SK-N-SH (cell line): ENCODE measurements around the gene TMEM164. TPM values are rescaled to one million over a fixed set of nuclear protein-coding genes. Genes with fewer than 3 reads are reported as not detected.
A peak's percentile ranks its signal among the peaks of the same experiment; 100 is the strongest.

Source experiments
- CTCF ChIA-PET: fragments of 300-600, 350-600 bp; formaldehyde crosslinking; extraction: SDS; loops from one replicate; lab custom pipeline; 2021; lab: Yijun Ruan, JAX
- POLR2A ChIA-PET: fragments of 350-600 bp; sonication (Branson Sonifier 250); formaldehyde crosslinking; extraction: SDS; loops from one replicate; lab custom pipeline; 2020; ENCODE audit warnings: antibody characterized with exemption, inconsistent platforms; lab: Yijun Ruan, JAX
- DNase-seq: peaks from one replicate; pipeline ENCODE4 v3.0.0; 2012
- H2AFZ ChIP-seq: fragments of 200-600 bp; sonication (generic); 2 replicates; pipeline ENCODE4 v1.8.1; 2016; ENCODE audit warnings: antibody characterized with exemption, mild to moderate bottlenecking, low read depth
- H3F3A ChIP-seq: fragments of 200-600 bp; sonication (generic); replicated peaks from 2 replicates; pipeline ENCODE3; 2016; ENCODE audit warnings: antibody characterized with exemption, mild to moderate bottlenecking; ENCODE audit not compliant: insufficient read depth
- H3K27ac ChIP-seq, 2 experiments: fragments of 200-500 bp in 1 of 2; fragments of 200-600 bp in 1 of 2; sonication (Bioruptor generic) in 1 of 2; sonication (generic), shearing (Covaris generic) in 1 of 2; 2 replicates each; pipeline versions ENCODE4 v1.5.1 to v1.6.1; 2014 to 2016; ENCODE audit warnings: low read depth in 2 of 2, inconsistent platforms in 1 of 2, low read length in 1 of 2, mild to moderate bottlenecking in 1 of 2, mixed read lengths in 1 of 2
- H3K27me3 ChIP-seq: fragments of 200-600 bp; sonication (generic), shearing (Covaris generic); 2 replicates; pipeline ENCODE4 v1.6.1; 2016; ENCODE audit warnings: mixed run types; ENCODE audit not compliant: insufficient read depth
- H3K36me3 ChIP-seq, 2 experiments: fragments of 200-500 bp in 1 of 2; fragments of 200-600 bp in 1 of 2; sonication (Bioruptor generic) in 1 of 2; sonication (generic) in 1 of 2; replicated peaks in 1 of 2; 2 replicates each; pipeline versions ENCODE3 to v1.5.1; 2014 to 2016; ENCODE audit warnings: low read length in 1 of 2, mild to moderate bottlenecking in 1 of 2; ENCODE audit not compliant: insufficient read depth in 2 of 2, control insufficient read depth in 1 of 2
- H3K4me1 ChIP-seq, 2 experiments: fragments of 200-500 bp in 1 of 2; fragments of 200-600 bp in 1 of 2; sonication (Bioruptor generic) in 1 of 2; sonication (generic), shearing (Covaris generic) in 1 of 2; 2 replicates each; pipeline versions ENCODE4 v1.5.1 to v1.6.1; 2014 to 2016; ENCODE audit warnings: low read depth in 1 of 2, low read length in 1 of 2, mixed run types in 1 of 2; ENCODE audit not compliant: insufficient read depth in 2 of 2, control insufficient read depth in 1 of 2
- H3K4me2 ChIP-seq: fragments of 200-600 bp; sonication (generic), shearing (Covaris generic); 2 replicates; pipeline ENCODE4 v1.6.1; 2017; ENCODE audit warnings: mixed run types
- H3K4me3 ChIP-seq, 2 experiments: fragments of 200-500 bp in 1 of 2; fragments of 200-600 bp in 1 of 2; sonication (Bioruptor generic) in 1 of 2; sonication (generic), shearing (Covaris generic) in 1 of 2; 2 replicates each; pipeline versions ENCODE4 v1.5.1 to v1.8.1; 2014 to 2016; ENCODE audit warnings: low read depth in 2 of 2, inconsistent platforms in 1 of 2, low read length in 1 of 2, mild to moderate bottlenecking in 1 of 2, mixed read lengths in 1 of 2, moderate library complexity in 1 of 2
- H3K79me2 ChIP-seq: fragments of 200-600 bp; sonication (generic); 2 replicates; pipeline ENCODE4 v1.8.1; 2017; ENCODE audit warnings: mild to moderate bottlenecking; ENCODE audit not compliant: insufficient read depth
- H3K9ac ChIP-seq: fragments of 200-600 bp; sonication (generic); 2 replicates; pipeline ENCODE4 v1.6.1; 2017; ENCODE audit warnings: mixed run types
- H3K9me2 ChIP-seq: fragments of 200-600 bp; sonication (generic); 2 replicates; pipeline ENCODE4 v1.6.1; 2017; ENCODE audit warnings: mixed run types
- H3K9me3 ChIP-seq: fragments of 200-600 bp; sonication (generic); 2 replicates; pipeline ENCODE4 v1.6.1; 2017; ENCODE audit warnings: mixed run types, mild to moderate bottlenecking, moderate library complexity
- H4K20me1 ChIP-seq: fragments of 200-600 bp; sonication (generic); 2 replicates; pipeline ENCODE4 v1.6.1; 2017; ENCODE audit warnings: mild to moderate bottlenecking, mixed run types; ENCODE audit not compliant: insufficient read depth
- CTCF ChIP-seq: fragments of 200-600 bp; sonication (generic); IDR thresholded peaks from 2 replicates; pipeline ENCODE4 v1.6.1; 2017; ENCODE audit warnings: antibody characterized with exemption, mild to moderate bottlenecking, moderate library complexity
- ELF1 ChIP-seq: IDR thresholded peaks from 2 replicates; pipeline ENCODE4 v1.4.0; 2012
- EZH2phosphoT487 ChIP-seq: fragments of 200-600 bp; sonication (generic); IDR thresholded peaks from 2 replicates; pipeline ENCODE4 v1.6.1; 2017; ENCODE audit warnings: low read depth, mixed run types, mild to moderate bottlenecking, antibody characterized with exemption, moderate library complexity, borderline replicate concordance
- FOSL2 ChIP-seq: IDR thresholded peaks from 2 replicates; pipeline ENCODE4 v1.4.0; 2012; ENCODE audit warnings: low read depth, mild to moderate bottlenecking, moderate library complexity, borderline replicate concordance
- FOXM1 ChIP-seq: IDR thresholded peaks from 2 replicates; pipeline ENCODE4 v1.4.0; 2012; ENCODE audit warnings: low read depth, mild to moderate bottlenecking
- GABPA ChIP-seq: IDR thresholded peaks from 2 replicates; pipeline ENCODE4 v1.4.0; 2012; ENCODE audit warnings: low read depth, mild to moderate bottlenecking
- JUND ChIP-seq: IDR thresholded peaks from 2 replicates; pipeline ENCODE4 v1.4.0; 2012
- MAX ChIP-seq: IDR thresholded peaks from 2 replicates; pipeline ENCODE4 v1.4.0; 2012; ENCODE audit warnings: low read depth
- MEF2A ChIP-seq: IDR thresholded peaks from 2 replicates; pipeline ENCODE4 v1.4.0; 2012; ENCODE audit warnings: low read depth, borderline replicate concordance
- MXI1 ChIP-seq: IDR thresholded peaks from 2 replicates; pipeline ENCODE4 v1.6.1; 2012; ENCODE audit warnings: mild to moderate bottlenecking, low read depth, low read length, improper control_type of control experiment
- PBX3 ChIP-seq: IDR thresholded peaks from 2 replicates; pipeline ENCODE4; 2012
- POLR2AphosphoS5 ChIP-seq: IDR thresholded peaks from 2 replicates; pipeline ENCODE4 v1.6.1; 2012; ENCODE audit warnings: low read depth, low read length
- RAD21 ChIP-seq: IDR thresholded peaks from 2 replicates; pipeline ENCODE4 v1.6.1; 2012; ENCODE audit warnings: mild to moderate bottlenecking, low read length
- RCOR1 ChIP-seq: fragments of 150-350 bp; IDR thresholded peaks from 2 replicates; pipeline ENCODE4 v1.6.1; 2017; ENCODE audit warnings: antibody characterized with exemption, low read length
- RFX5 ChIP-seq: IDR thresholded peaks from 2 replicates; pipeline ENCODE4 v1.6.1; 2012; ENCODE audit warnings: mild to moderate bottlenecking, improper control_type of control experiment, low read length
- SIN3A ChIP-seq: IDR thresholded peaks from 2 replicates; pipeline ENCODE4 v1.6.1; 2012; ENCODE audit warnings: low read depth, mild to moderate bottlenecking, low read length, moderate library complexity, borderline replicate concordance
- SMC3 ChIP-seq: IDR thresholded peaks from 2 replicates; pipeline ENCODE4 v1.6.1; 2012; ENCODE audit warnings: low read depth, low read length, improper control_type of control experiment
- TEAD4 ChIP-seq: IDR thresholded peaks from 2 replicates; pipeline ENCODE4 v1.4.0; 2012; ENCODE audit warnings: mild to moderate bottlenecking, borderline replicate concordance; ENCODE audit not compliant: insufficient read depth
- USF1 ChIP-seq: IDR thresholded peaks from 2 replicates; pipeline ENCODE4 v1.4.0; 2012; ENCODE audit warnings: low read depth, borderline replicate concordance
- YY1 ChIP-seq: IDR thresholded peaks from 2 replicates; pipeline ENCODE4 v1.4.0; 2012; ENCODE audit warnings: low read depth, mild to moderate bottlenecking
- WGBS: methylation state at CpG from one replicate; pipeline ENCODE4 v1.1.6; 2017; ENCODE audit warnings: low lambda C conversion rate; 5-methylcytosine and 5-hydroxymethylcytosine counted together
- polyA plus RNA-seq, 3 experiments: library from polyadenylated mRNA; depleted of rRNA; stranded (reverse); fragments of >200 nt; gene quantifications; 2 replicates each; pipeline ENCODE4 v1.2.3, GENCODE V29; 2012

Gene TMEM164
- polyA plus RNA-seq, 1 of the 3 experiments (the other 2 are of a cell fraction), result 11.9 TPM

GRCh38 chrX:110162867-110163266, 160.0 kb downstream of the TMEM164 start (continued):
- TF ChIP-seq MAX (no peak), GABPA (no peak), RAD21 (no peak), YY1 (no peak), MEF2A (no peak), SIN3A (no peak), RCOR1 (no peak)

- H4K20me1 ChIP-seq, result no peaks in the 10 kb centered on the region
- no peaks in the 10 kb centered on the region for H3K27me3 ChIP-seq
- H3K9me2 ChIP-seq, result no peaks in the 10 kb centered on the region
- whole genome bisulfite sequencing, result 46% methylated on average over 3 of the region's 3 CpGs
- no peak overlapping the region for H3K4me3 ChIP-seq
- no peaks in the 10 kb centered on the region; a peak in 1 of 4 replicates for H3K4me1 ChIP-seq
- no peaks in the 10 kb centered on the region for H3F3A ChIP-seq
- no peaks in the 10 kb centered on the region for H3K9me3 ChIP-seq
- no peaks in the 10 kb centered on the region for H3K79me2 ChIP-seq
- H3K4me2 ChIP-seq, result no peak overlapping the region
- ChIA-PET POLR2A (no interaction called here), CTCF (interaction anchor here (0.9 to 19.4 kb wide), 5 partner anchors 12 to 273 kb away, joined by 3 to 315 read pairs (median 5); no protein-coding TSS in a partner anchor)
- no peak for DNase-seq
- no peak overlapping the region for H2AFZ ChIP-seq
- no peak overlapping the region for H3K9ac ChIP-seq
- H3K36me3 ChIP-seq, result no peaks in the 10 kb centered on the region
- TF ChIP-seq GABPA (no peak), RFX5 (no peak), TEAD4 (no peak), ELF1 (no peak), USF1 (no peak), SMC3 (no peak), FOXM1 (no peak), PBX3 (no peak), EZH2phosphoT487 (no peak), FOSL2 (no peak), YY1 (no peak)
- no peak overlapping the region for H3K27ac ChIP-seq
Observed at GRCh38 chrX:110163488-110163887, 160.6 kb downstream of the TMEM164 start.

GRCh38 chrX:110167952-110168451, 165.1 kb downstream of the TMEM164 start:
- CTCF ChIA-PET, result interaction anchor here (0.8 to 19.4 kb wide), 5 partner anchors 8 to 246 kb away, joined by 4 to 315 read pairs (median 6); no protein-coding TSS in a partner anchor
- no peaks in the 10 kb centered on the region for H4K20me1 ChIP-seq
- no peak overlapping the region for H3K9ac ChIP-seq
- POLR2A ChIA-PET, result no interaction called here
- no peaks in the 10 kb centered on the region for H3K36me3 ChIP-seq
- H3K27ac ChIP-seq, result no peak overlapping the region
- H3K4me1 ChIP-seq, result no peaks in the 10 kb centered on the region; a peak in 1 of 4 replicates
- no peak overlapping the region for H2AFZ ChIP-seq
- H3K9me2 ChIP-seq, result no peaks in the 10 kb centered on the region
- no peaks in the 10 kb centered on the region for H3F3A ChIP-seq
- peak; percentile 43 for DNase-seq
- H3K9me3 ChIP-seq, result no peaks in the 10 kb centered on the region
- no peak overlapping the region for H3K4me2 ChIP-seq
- TF ChIP-seq CTCF (peak; percentile 68), POLR2AphosphoS5 (no peak), MXI1 (no peak), RAD21 (peak; percentile 32), MAX (no peak), SMC3 (0 out of 2 replicates have a peak, but pooled peaks have one; percentile 22), JUND (no peak), PBX3 (no peak)
- no peaks in the 10 kb centered on the region for H3K27me3 ChIP-seq
- H3K79me2 ChIP-seq, result no peaks in the 10 kb centered on the region
- H3K4me3 ChIP-seq, result no peak overlapping the region
- WGBS, result 63% methylated on average over 1 of the region's 9 CpGs
